HepG2 (cell line): Measurements from ENCODE around the gene TMEM214. TPM values are rescaled to one million over a fixed set of nuclear protein-coding genes. Genes with fewer than 3 reads are reported as not detected.

Experiments used
- DPF2 ChIP-seq: sonication (generic); formaldehyde crosslinking; IDR thresholded peaks from 2 replicates; pipeline ENCODE4 v1.4.0; 2020; ENCODE audit warnings: mild to moderate bottlenecking, low read depth, missing genetic modification reagents, borderline replicate concordance
- ETV6 ChIP-seq: sonication (generic); formaldehyde crosslinking; conservative IDR thresholded peaks from 2 replicates; pipeline ENCODE4 v1.4.0; 2020; ENCODE audit warnings: missing genetic modification reagents
- GPN1 ChIP-seq: sonication (generic); formaldehyde crosslinking; IDR thresholded peaks from 2 replicates; pipeline ENCODE4 v1.5.1; 2020; ENCODE audit warnings: missing genetic modification reagents, borderline replicate concordance
- POLR2G ChIP-seq: fragments of 200-400 bp; formaldehyde crosslinking; IDR thresholded peaks from 2 replicates; pipeline ENCODE4 v1.6.1; 2018; ENCODE audit warnings: mild to moderate bottlenecking, low read depth, low read length, moderate library complexity
- RNF2 ChIP-seq: fragments of 450-650 bp; conservative IDR thresholded peaks from 2 replicates; pipeline ENCODE4 v1.6.1; 2016; ENCODE audit warnings: low read depth
- SNAI1 ChIP-seq: sonication (generic); formaldehyde crosslinking; IDR thresholded peaks from 2 replicates; pipeline ENCODE4 v1.5.0; 2020; ENCODE audit warnings: mild to moderate bottlenecking, missing genetic modification reagents, borderline replicate concordance
- ZNF276 ChIP-seq: sonication (generic); formaldehyde crosslinking; IDR thresholded peaks from 2 replicates; pipeline ENCODE4 v1.4.0; 2020; ENCODE audit warnings: mild to moderate bottlenecking, low read depth, missing genetic modification reagents
- ZNF33A ChIP-seq: sonication (generic); formaldehyde crosslinking; IDR thresholded peaks from 2 replicates; pipeline ENCODE4 v1.5.1; 2020; ENCODE audit warnings: missing genetic modification reagents, mild to moderate bottlenecking, moderate library complexity, borderline replicate concordance
- ZNF879 ChIP-seq: sonication (generic); formaldehyde crosslinking; IDR thresholded peaks from 2 replicates; pipeline ENCODE4 v1.8.1; 2023; ENCODE audit warnings: missing genetic modification reagents
- ZSCAN9 ChIP-seq: IDR thresholded peaks from 2 replicates; pipeline ENCODE4 v1.6.1; 2016; ENCODE audit warnings: borderline replicate concordance
- ZZZ3 ChIP-seq: sonication (generic); formaldehyde crosslinking; IDR thresholded peaks from 2 replicates; pipeline ENCODE4 v1.4.0; 2020; ENCODE audit warnings: missing genetic modification reagents, mild to moderate bottlenecking, borderline replicate concordance
- polyA plus RNA-seq, 8 experiments: library from polyadenylated mRNA; depleted of rRNA in 3 of 8; stranded (reverse) in 7 of 8; unstranded in 1 of 8; fragments of >200 nt; fragmentation: Illumina TruSeq in 4 of 8; extraction: Trizol in 4 of 8; gene quantifications; 2 replicates each; pipeline versions ENCODE4 v1.2.1 to v1.2.3, GENCODE V29; 2011 to 2016; ENCODE audit warnings: low read depth in 4 of 8, missing spikeins in 1 of 8, mixed read lengths in 1 of 8; ENCODE audit not compliant: insufficient read depth in 1 of 8
- total RNA-seq, 5 experiments: library from RNA; depleted of rRNA; stranded (reverse); fragments of >200 nt; fragmentation: Illumina TruSeq; extraction: Trizol; gene quantifications; 2 replicates each; pipeline ENCODE4 v1.2.3, GENCODE V29; 2016; ENCODE audit warnings: low read depth in 1 of 5
- TF ChIP-seq, protein P1 (sequence below): sonication (generic); formaldehyde crosslinking; IDR thresholded peaks from 2 replicates; pipeline ENCODE4 v1.8.1; 2022; ENCODE audit warnings: low read depth, mild to moderate bottlenecking, missing genetic modification reagents
- TF ChIP-seq, protein P2 (sequence below): sonication (generic); formaldehyde crosslinking; IDR thresholded peaks from 2 replicates; pipeline ENCODE4 v1.4.0; 2020; ENCODE audit warnings: missing genetic modification reagents, borderline replicate concordance
- TF ChIP-seq, protein P3 (sequence below): sonication (generic); formaldehyde crosslinking; IDR thresholded peaks from 2 replicates; pipeline ENCODE4 v1.4.0; 2020; ENCODE audit warnings: mild to moderate bottlenecking, missing genetic modification reagents
- TF ChIP-seq, protein P4 (sequence below): sonication (generic); formaldehyde crosslinking; IDR thresholded peaks from 2 replicates; pipeline ENCODE4 v1.5.1; 2020; ENCODE audit warnings: mild to moderate bottlenecking, missing genetic modification reagents, moderate library complexity

Gene TMEM214
- total and polyA plus RNA-seq, 2 of the 13 experiments (the other 11 are each of a cell fraction or from before 2014, with no cell fraction given) = 58.3 to 132 TPM

DNA sequence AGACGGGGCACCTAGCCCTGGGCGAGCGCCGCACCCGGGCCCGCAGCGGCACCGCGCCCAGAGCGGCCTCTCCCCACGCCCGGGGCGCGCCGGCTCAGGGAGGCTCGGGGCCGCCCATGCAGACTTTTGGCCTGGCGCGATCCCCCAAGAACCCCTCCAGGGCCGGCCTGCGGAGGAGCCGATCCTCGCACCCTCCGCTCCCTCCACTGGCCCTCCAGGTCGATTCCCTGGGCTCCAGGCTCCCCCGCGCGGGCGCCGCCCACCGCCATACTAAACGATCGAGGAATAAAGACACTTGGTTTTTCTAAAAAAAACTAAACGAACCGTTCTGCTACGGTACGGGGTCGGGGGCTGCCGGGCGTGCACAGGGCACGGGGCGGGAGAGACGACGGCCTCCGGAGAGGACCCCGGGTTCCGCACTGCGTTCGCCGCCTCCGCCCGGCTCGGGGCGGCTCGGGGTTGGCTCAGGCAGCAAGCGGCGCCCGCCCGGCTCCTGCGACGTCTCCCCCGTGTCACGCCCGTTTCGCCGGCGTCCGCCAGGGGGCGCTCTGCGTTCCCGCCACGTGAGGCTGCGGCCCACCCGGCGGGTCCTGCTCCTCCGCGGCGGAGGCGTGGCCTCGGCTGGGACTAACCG, 53.4 kb downstream of the TMEM214 start (continued):
- TF ChIP-seq ZNF276 (CRISPR knock-in tag) (no peak), RNF2 (0 out of 2 replicates have a peak, but pooled peaks have one; percentile 59), GPN1 (CRISPR knock-in tag) (no peak), SNAI1 (CRISPR knock-in tag) (no peak), ZSCAN9 (CRISPR knock-in tag) (no peak), ZNF33A (no peak), ZZZ3 (CRISPR knock-in tag) (0 out of 2 replicates have a peak, but pooled peaks have one; percentile 59), ETV6 (CRISPR knock-in tag) (peak; percentile 87), DPF2 (CRISPR knock-in tag) (peak; percentile 32; the same call in 1 of the 2 replicates), POLR2G (peak; percentile 77), ZNF879 (CRISPR knock-in tag) (no peak)
- TF ChIP-seq, protein P1, sequence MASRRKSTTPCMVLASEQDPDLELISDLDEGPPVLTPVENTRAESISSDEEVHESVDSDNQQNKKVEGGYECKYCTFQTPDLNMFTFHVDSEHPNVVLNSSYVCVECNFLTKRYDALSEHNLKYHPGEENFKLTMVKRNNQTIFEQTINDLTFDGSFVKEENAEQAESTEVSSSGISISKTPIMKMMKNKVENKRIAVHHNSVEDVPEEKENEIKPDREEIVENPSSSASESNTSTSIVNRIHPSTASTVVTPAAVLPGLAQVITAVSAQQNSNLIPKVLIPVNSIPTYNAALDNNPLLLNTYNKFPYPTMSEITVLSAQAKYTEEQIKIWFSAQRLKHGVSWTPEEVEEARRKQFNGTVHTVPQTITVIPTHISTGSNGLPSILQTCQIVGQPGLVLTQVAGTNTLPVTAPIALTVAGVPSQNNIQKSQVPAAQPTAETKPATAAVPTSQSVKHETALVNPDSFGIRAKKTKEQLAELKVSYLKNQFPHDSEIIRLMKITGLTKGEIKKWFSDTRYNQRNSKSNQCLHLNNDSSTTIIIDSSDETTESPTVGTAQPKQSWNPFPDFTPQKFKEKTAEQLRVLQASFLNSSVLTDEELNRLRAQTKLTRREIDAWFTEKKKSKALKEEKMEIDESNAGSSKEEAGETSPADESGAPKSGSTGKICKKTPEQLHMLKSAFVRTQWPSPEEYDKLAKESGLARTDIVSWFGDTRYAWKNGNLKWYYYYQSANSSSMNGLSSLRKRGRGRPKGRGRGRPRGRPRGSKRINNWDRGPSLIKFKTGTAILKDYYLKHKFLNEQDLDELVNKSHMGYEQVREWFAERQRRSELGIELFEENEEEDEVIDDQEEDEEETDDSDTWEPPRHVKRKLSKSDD (CRISPR knock-in tag) = peak; percentile 85
- TF ChIP-seq, protein P2, sequence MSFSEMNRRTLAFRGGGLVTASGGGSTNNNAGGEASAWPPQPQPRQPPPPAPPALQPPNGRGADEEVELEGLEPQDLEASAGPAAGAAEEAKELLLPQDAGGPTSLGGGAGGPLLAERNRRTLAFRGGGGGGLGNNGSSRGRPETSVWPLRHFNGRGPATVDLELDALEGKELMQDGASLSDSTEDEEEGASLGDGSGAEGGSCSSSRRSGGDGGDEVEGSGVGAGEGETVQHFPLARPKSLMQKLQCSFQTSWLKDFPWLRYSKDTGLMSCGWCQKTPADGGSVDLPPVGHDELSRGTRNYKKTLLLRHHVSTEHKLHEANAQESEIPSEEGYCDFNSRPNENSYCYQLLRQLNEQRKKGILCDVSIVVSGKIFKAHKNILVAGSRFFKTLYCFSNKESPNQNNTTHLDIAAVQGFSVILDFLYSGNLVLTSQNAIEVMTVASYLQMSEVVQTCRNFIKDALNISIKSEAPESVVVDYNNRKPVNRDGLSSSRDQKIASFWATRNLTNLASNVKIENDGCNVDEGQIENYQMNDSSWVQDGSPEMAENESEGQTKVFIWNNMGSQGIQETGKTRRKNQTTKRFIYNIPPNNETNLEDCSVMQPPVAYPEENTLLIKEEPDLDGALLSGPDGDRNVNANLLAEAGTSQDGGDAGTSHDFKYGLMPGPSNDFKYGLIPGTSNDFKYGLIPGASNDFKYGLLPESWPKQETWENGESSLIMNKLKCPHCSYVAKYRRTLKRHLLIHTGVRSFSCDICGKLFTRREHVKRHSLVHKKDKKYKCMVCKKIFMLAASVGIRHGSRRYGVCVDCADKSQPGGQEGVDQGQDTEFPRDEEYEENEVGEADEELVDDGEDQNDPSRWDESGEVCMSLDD (CRISPR knock-in tag) = no peak; the same call in 1 of the 2 replicates
- TF ChIP-seq, protein P3, sequence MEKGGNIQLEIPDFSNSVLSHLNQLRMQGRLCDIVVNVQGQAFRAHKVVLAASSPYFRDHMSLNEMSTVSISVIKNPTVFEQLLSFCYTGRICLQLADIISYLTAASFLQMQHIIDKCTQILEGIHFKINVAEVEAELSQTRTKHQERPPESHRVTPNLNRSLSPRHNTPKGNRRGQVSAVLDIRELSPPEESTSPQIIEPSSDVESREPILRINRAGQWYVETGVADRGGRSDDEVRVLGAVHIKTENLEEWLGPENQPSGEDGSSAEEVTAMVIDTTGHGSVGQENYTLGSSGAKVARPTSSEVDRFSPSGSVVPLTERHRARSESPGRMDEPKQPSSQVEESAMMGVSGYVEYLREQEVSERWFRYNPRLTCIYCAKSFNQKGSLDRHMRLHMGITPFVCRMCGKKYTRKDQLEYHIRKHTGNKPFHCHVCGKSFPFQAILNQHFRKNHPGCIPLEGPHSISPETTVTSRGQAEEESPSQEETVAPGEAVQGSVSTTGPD = no peak
- TF ChIP-seq, protein P4, sequence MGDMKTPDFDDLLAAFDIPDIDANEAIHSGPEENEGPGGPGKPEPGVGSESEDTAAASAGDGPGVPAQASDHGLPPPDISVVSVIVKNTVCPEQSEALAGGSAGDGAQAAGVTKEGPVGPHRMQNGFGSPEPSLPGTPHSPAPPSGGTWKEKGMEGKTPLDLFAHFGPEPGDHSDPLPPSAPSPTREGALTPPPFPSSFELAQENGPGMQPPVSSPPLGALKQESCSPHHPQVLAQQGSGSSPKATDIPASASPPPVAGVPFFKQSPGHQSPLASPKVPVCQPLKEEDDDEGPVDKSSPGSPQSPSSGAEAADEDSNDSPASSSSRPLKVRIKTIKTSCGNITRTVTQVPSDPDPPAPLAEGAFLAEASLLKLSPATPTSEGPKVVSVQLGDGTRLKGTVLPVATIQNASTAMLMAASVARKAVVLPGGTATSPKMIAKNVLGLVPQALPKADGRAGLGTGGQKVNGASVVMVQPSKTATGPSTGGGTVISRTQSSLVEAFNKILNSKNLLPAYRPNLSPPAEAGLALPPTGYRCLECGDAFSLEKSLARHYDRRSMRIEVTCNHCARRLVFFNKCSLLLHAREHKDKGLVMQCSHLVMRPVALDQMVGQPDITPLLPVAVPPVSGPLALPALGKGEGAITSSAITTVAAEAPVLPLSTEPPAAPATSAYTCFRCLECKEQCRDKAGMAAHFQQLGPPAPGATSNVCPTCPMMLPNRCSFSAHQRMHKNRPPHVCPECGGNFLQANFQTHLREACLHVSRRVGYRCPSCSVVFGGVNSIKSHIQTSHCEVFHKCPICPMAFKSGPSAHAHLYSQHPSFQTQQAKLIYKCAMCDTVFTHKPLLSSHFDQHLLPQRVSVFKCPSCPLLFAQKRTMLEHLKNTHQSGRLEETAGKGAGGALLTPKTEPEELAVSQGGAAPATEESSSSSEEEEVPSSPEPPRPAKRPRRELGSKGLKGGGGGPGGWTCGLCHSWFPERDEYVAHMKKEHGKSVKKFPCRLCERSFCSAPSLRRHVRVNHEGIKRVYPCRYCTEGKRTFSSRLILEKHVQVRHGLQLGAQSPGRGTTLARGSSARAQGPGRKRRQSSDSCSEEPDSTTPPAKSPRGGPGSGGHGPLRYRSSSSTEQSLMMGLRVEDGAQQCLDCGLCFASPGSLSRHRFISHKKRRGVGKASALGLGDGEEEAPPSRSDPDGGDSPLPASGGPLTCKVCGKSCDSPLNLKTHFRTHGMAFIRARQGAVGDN (CRISPR knock-in tag) = peak; percentile 84
